T-helper 9 cell (primary cell): Measurements from ENCODE around the gene ADCY5.

Experiments
- DNase-seq: peaks from one replicate; pipeline ENCODE4 v3.0.0-alpha.2; 2020

The ADCY5 gene

GRCh38 chr3:123322866-123323265, 126.0 kb downstream of the ADCY5 start:
- no peak for DNase-seq

GRCh38 chr3:123321806-123322205, 127.1 kb downstream of the ADCY5 start:
- no peak for DNase-seq

- DNase-seq: no peak
Measured at GRCh38 chr3:123320221-123320620, 128.7 kb downstream of the ADCY5 start.

- DNase-seq: no peak
Measured at GRCh38 chr3:123319760-123320159, 129.1 kb downstream of the ADCY5 start.

GRCh38 chr3:123318374-123318773, 130.5 kb downstream of the ADCY5 start:
- no peak for DNase-seq

- no peak for DNase-seq
Measured at GRCh38 chr3:123317716-123318115, 131.2 kb downstream of the ADCY5 start.

GRCh38 chr3:123315271-123315595, 133.7 kb downstream of the ADCY5 start:
- no peak for DNase-seq

GRCh38 chr3:123314359-123315270, 134.3 kb downstream of the ADCY5 start:
- no peak for DNase-seq

GRCh38 chr3:123313889-123314288, 135.0 kb downstream of the ADCY5 start:
- no peak for DNase-seq

- DNase-seq: no peak
Measured at GRCh38 chr3:123312331-123313265, 136.3 kb downstream of the ADCY5 start.

GRCh38 chr3:123311201-123311600, 137.7 kb downstream of the ADCY5 start:
- no peak for DNase-seq

- DNase-seq: no peak
Measured at GRCh38 chr3:123310741-123311140, 138.1 kb downstream of the ADCY5 start.

GRCh38 chr3:123310186-123310585, 138.7 kb downstream of the ADCY5 start:
- no peak for DNase-seq

GRCh38 chr3:123307064-123307463, 141.8 kb downstream of the ADCY5 start:
- DNase-seq: no peak

GRCh38 chr3:123305192-123305591, 143.7 kb downstream of the ADCY5 start:
- no peak for DNase-seq

- no peak for DNase-seq
Measured at GRCh38 chr3:123303976-123304560, 144.8 kb downstream of the ADCY5 start.

GRCh38 chr3:123302961-123303360, 145.9 kb downstream of the ADCY5 start:
- DNase-seq: no peak

- DNase-seq: no peak
Measured at GRCh38 chr3:123301331-123302184, 147.3 kb downstream of the ADCY5 start.

GRCh38 chr3:123300583-123300982, 148.3 kb downstream of the ADCY5 start:
- no peak for DNase-seq

GRCh38 chr3:123300056-123300455, 148.8 kb downstream of the ADCY5 start:
- DNase-seq: no peak

- no peak for DNase-seq
Measured at GRCh38 chr3:123299581-123299980, 149.3 kb downstream of the ADCY5 start.

- no peak for DNase-seq
Measured at GRCh38 chr3:123298903-123299302, 150.0 kb downstream of the ADCY5 start.

GRCh38 chr3:123297627-123297899, 151.3 kb downstream of the ADCY5 start:
- DNase-seq: no peak
